Limb (tissue), 2 donors: ENCODE measurements around the gene ZNF747.
A peak's percentile ranks its signal among the peaks of the same experiment; 100 is the strongest.
"Not testable (repeated sequence)": the region's sequence is repeated elsewhere in the genome, so short reads cannot be mapped to it uniquely, and the experiment has no call there.

Source experiments
- DNase-seq, 2 donors: peaks; one replicate each; pipeline ENCODE4 v3.0.0-alpha.2; 2016; ENCODE audit errors: extremely low spot score in 2 of 2

Gene ZNF747

DNA sequence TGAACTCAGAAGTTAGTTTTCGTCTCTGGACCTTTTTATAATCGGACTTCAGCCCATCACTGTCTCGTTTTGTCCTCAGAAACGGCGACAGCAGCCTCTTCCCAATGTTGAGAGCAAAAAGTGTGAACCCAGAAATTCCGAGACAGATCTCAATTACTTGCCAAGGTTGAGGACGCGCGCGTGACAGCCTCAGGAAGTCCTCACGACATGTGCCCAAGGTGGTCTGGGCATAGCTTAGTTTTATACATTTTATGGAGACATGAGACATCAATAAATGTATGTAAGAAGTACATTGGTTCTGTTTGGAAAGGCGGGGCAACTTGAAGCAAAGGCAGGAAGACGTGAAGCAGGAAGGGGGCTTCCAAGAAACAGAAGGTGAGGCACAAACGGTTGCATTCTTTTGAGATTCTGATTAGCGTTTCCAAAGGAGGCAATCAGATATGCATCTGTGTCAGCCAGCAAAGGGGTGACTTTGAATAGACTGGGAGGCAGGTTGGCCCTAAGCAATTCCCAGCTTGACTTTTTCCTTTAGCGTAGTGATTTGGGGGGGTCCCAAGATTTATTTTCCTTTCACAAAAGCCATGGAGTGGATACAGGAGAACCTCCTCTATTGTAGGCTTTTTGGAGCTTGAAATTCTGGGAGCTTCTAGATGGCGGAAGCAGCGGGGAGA, 583 bp upstream of the ZNF747 start:
- no peak for DNase-seq

DNA sequence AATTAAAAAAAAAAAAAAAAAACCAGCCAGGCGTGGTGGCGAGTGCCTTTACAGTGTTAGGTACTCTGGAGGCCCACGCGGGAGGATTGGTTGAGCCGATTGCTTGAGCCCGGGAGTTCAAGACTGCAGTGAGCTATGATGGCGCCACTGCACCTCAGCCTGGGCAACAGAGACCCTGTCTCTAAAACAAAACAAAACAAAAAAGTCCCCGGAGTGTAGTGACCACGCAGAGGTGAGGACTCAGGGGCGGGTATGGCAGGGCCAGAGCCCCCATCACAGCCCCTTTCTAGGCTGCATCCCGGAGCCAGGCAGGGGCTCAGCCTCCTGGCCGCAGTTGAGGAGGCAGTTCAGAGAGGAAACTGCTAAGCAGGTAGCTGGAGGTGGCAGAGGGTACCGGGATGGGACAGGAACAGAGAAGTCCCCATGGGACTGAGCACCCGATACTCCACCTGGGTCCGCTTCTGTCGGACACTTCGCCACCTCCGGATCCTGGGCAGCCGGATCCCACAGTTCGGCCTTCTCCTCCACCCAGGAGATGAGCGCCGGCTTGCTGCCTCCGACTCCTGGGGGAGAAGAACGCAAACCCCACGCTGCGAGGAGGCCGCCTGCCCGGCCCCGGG, 800 bp downstream of the ZNF747 start:
- DNase-seq: no peak

DNA sequence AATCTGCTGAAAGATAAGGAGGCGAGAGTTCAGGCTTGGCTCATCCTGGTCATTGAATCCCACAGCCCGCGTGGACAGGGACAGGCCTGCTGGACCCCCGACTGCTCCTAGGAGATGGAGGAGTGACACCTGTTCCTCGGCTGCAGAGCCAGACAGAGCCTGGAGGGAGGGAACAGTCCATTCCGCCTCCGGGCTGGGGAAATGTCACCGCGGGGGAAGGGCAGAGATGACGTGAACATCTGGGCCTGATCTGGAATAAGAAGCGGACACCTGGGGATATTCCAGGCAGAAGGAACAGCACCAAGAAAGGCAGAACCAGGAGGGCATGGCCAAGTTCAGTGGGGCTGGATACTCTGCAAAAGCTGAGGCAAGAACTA, 1.5 kb downstream of the ZNF747 start:
- no peak for DNase-seq

DNA sequence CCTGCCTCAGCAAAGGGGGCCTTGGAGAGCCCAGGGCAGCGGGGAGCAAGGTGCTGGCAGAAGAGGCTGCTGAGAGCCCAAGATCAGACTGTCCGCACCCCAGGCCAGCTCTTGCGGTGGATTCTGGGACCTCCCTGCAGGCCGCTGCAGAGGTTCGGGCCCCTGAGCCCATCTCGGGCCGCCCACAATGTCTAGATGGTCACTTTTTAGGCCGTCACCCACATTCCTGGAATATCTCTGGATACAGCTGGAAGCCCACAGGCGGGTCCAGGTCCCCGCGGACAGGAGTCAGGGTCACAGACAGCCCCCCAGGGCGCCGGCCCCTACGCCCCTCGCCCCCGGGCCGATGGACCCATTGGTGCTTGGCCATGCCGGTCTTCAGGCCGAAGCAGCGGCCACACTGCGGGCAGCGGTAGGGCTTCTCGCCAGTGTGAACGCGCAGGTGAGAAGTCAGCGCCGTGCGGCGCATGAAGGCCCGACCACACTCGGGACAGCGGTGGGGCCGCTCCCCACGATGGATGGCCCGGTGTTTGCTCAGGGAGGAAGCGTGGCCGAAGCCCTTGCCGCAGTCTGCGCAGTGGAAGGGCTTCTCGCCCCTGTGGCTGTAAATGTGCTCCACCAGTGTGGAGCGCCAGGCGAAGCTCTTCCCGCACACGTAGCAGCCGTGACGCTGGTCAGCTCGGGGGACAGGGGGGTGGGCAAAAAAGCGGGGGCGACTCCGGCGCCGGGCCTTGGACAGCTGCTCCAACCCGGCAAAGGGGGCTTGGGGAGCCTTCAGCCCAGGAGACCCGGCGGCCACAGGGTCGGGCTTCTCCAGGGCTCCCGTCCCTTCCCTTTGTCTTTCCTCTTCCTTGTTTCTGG, 2.1 kb downstream of the ZNF747 start:
- no peak for DNase-seq

DNA sequence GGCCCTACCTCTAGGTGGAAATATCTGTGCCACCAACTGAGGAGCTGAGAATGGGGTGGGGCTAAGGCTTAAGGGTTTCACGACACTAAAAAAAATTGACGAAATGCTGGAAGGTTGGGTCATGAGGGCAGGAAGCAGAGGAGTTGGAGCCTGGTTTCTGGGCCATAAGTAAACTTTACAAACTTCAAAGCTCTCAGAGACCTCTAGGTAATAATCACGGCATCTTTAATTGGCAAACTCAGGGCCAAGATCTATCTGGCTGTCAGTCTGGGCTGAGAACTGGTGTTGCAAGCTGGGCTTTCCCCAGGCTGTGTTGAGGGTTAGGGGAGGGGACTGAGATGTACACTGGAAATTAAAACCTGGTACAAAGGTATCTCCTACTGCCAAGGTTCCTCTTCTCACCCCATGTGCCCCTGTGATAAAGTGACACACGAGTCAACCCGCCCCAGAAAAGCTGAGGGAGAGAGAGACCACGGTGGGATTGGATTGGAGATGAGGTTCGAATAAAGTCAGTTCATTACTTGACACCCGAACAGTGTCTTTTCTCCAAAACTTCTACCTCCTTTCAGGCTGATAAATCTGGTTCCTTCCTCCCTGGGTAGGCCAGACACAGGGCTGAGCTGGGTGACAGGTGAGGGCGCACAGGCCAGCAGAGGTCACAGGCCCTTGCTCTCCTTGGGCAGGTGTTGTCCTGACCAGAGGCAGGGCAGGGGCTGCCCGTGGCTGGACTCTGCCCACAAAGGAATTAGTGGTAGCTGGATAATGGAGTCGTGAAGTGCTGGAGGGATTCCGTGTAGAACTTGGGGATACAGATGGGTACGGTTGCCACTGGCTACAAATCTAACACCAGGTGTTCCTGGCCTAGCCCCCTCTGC, 4.3 kb downstream of the ZNF747 start:
- no peak for DNase-seq

DNA sequence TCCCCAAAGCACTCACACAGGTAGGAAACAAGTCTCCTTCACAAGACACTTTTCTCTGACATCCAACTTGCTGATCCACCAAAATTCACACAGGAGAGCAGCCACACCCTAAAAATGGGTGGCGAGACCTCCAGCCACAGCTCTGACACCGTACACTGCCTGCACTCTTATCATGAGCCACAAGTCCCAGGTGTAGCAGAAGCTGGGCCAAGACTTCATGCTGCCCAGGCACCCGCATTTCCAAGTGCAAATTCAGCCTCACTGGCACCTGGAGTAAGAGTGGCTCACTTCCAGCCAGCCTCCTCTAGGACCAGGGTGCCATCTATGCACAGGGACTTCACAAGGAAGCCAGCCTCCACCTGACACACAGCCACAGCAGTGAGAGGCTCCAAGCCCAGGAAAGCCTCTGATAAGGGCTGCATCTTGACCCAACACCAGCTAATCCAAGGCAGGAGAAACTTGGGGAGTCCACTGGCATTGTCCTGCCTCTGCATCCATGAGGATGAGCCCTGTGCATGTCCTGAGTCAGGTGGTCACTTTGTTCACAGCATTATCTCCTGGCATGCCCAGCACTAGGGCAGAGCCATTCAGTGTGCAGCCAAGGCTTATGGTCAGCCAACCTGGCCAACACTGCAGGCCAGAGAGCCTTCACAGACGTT, 5.7 kb downstream of the ZNF747 start:
- no peak for DNase-seq

DNA sequence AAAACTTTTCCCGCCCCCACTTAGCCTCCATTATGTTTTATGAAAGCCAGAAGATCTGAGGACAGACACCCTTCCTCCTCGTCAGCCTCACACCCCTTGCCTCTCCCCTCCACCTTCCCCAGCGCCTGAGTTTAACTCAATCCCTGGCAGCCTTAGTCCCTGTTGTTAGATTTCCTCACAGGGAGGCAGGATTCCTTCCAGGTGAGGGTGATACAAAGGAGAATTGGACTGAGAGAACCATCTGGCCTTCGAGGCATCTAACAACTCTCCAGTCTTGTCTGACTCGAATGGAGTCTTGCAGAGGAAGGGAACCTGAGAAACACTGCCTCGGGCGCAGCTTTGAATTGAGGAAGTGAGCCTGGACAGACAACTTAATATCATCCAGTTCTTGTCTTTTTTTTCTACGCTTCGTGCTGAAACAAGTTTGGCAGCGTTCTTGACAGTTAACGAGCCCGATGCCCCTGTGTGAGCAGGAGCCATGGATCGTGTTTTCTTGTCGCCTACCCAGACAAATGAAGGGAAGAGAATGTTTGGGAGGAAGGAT, 7.0 kb downstream of the ZNF747 start:
- peak in 1 of 2 donors; percentile 38 for DNase-seq

DNA sequence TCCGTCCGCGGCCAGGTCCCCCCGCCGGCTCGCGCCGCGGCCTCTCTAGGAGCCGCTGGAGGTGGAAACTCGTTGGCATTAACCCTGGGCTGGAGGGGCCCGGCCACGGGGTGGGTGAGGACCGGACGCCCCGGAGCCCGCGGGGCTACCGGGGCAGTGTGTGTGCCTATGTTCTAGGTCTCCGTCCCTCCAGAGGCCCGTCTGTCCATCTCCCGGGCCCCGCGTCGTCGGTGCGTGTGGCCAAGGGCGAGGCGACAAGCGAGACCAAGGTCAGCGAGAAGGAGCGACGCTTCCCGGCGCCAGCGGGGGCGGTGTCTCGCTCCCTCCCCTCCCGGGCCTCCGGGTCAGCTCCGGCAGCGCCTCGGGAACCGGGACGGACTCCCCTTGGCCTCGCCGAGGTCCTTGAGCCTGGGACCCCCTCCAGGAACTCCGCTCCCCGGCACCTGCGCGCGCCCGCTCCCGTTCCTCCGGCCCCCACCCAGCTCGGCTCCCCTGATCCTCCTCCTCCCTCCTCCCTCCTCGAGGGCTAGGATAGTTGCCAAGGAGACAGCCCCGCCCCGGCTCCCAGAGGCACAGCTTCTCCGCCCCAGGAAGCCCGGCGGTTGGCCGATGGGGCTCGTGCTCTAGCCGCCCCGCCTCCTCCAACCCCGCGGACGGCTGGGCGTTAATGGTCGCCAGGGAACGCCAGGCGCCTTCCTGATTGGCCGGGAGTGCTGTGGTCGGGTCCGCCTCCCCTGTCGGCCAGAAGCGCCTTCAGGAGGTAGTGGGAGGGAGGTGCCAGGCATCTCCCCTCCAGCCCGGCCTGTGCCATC, 7.6 kb downstream of the ZNF747 start:
- DNase-seq: peak; percentile 97 to 98

DNA sequence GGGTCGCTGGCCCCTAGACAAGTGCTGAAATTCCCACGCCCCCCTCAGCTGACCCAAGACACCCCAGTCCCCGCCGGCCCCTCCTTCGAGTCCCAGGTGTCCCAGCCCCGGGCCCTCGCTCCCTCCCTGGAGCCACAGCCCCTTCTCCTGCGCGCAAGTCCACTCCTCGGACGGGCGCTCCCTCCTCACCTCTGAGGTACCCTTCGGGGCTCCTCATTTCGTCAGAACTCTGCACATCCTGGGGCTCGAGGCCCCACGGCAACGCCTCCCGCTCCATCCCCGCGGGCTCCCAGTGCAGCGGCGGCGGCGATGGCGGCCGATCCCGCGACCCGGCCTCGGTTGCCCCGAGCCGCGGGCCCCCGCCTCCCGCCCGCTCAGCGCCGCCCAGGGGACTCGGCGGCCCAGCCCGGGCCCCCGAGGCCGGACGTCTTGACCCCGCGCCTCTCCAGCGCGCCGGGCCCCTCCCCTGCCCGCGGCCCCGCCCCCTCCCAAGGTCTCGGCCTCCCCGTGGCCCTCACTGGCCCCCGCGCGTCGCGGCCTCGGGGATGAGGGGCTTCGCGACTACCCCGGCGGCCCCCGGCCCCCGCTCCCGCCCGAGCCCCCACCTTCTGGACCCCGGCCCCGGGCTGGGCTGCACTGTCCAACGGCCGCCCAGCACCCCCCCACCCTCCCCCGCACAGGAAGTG, 8.4 kb downstream of the ZNF747 start, which contains the start of gene ZNF768:
TSS of gene ZNF768 (minus strand) at position 430 of the 686 bp plus-strand sequence. CDS start at position 277, 153 bp downstream.
- DNase-seq: no peak

DNA sequence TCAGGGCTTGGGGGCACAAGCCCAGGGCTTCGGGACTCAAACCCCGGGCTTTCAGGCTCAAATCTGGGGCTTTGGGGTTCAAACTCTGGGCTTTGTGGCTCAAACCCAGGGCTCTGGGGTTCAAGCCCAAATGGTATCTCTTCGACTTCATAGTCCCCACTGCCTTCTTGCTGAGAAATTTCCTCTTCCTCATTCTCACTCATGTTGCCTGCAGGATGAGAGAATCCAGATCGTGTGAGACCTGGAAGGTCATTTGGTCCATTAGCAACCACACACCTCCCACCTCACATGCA, 8.9 kb downstream of the ZNF747 start:
- DNase-seq: no peak

DNA sequence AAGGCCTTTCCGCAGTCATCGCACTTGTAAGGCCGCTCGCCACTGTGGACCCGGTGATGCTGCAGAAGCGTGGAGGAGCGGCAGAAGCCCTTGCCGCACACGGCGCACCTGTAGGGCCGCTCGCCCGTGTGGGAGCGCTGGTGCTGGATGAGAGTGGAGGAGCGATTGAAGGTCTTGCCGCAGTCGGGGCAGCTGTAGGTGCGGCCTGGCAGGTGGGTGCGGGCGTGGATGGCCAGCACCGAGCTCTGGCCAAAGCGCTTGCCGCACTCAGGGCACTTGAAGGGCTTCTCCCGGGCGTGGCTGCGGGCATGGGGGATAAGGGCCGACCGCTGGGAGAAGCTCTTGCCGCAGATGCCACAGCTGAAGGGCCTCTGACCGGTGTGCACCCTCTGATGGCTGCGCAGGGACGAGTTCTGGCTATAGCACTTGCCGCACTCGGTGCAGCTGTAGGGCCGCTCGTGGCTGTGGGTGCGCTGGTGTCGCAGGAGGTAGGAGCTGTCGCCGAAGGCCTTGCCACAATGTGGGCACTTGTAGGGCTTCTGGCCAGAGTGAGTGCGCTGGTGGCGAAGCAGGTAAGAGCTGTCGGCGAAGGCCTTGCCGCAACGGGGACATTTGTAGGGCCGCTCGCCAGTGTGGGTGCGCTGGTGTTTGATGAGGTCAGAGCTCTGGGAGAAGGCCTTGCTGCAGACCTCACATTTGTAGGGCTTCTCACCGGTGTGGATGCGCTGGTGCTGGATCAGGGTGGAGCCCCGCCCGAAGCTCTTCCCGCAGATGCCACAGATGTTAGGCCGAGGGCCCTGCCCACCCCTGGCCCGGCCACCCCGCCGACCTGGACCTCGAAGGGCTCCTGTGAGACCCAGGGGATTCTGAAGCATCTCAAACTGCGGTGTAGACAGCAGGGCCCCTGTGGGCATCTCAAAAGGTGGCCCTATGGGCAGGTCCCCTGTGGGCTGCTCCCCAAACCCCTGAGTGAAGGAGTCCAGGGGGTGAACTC, 9.8 kb downstream of the ZNF747 start:
- DNase-seq: no peak

DNA sequence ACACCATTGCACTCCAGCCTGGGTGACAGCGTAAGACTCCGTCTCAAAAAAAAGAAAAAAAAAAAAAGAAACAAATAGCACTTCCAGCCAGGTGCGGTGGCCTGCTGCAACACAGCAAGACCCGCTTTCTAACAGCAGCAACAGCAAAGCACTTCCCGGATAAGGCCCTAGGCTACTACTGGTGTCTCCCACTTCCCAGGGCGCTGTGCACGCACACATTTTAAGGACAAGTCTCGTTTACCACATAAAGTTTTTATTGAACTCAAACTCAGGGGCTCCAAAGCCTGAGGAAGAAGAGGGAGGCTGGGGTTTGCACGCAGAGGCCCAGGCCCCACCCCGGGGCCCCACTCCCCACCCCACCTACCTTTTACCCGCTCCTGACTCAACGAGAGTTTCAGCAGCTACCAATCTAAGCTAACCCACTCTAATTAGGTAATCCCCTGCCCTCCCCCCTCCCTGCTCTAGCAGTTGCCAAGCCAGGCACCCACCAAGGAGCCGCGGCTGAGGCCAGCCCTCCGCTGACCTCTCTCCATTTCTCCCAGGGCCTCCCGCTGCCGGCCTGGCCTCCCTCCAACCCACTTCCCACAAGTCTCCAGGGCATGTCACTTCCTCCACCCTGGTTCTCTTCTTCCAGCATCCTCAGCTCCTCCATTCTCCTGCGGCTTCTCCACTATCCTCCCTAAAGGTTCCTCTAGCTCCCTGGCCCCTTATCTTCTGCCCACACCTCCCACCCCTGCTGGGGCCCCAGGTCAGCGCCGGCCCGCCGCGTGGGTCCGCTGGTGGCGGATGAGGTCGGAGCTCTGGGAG, 10.7 kb downstream of the ZNF747 start:
- no peak for DNase-seq

DNA sequence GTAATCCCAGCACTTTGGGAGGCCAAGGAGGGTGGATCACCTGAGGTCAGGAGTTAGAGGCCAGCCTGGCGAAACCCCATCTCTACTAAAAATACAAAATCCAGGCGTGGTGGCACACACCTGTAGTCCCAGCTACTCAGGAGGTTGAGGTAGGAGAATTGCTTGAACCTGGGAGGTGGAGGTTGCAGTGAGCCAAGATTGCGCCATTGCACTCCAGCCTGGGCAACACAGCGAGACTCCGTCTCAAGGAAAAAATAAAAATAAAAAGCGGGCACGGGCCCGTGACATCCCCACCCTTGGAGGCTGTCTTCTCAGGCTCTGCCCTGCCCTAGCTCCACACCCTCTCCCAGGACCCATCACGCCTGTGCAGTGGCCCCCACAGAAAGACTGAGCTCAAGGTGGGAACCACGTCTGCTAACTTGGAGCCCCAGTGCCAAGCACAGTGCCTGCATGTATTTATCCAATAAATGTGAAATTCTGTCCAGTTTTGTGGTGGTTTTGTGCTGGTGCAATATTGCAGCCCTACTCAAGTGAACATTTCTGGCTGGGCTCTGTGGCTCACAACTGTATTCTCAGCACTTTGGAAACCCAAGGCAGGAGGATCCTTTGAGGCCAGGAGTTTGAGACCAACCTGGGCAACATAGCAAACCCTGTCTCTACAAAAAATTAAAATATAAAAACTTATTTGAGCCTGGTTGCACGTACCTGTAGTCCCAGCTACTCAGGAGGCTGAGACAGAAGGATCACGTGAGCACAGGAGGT, 11.8 kb downstream of the ZNF747 start:
- DNase-seq: not testable (repeated sequence)

DNA sequence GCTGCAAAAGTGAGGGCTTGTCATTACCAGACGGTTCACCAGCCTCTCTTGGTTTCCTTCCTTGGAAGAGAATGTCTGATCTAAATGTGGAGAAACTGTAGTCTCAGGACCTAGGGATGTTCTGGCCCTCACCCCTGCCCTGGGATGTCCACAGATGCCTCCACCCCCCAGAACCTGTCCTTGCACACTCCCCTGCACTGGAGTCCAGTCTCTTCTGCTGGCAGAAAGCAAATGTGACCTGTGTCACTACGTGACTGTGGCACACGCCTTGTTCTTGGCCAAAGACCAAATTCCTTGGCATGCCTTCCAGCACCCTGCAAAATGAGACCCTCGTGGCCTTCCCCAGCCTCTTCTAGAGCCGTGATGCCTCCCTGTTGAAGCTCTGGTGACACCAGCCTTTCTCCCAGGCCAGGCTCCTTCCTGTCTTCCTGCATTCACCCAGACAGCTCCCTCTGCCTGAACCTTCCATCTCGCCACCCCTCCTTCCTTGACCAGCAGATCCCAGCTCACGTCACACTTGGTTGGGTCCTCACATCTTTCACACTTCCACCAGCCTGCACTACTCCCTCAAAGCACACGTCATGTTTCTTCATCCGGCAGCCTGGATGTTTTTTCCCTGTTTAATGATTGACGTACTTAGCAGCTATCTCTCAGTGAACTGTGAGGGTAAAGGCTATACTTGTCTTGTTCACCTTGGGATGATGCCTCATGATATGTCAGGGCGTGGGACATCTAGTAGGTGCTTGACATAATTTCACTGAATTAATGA, 12.6 kb downstream of the ZNF747 start:
- no peak for DNase-seq

DNA sequence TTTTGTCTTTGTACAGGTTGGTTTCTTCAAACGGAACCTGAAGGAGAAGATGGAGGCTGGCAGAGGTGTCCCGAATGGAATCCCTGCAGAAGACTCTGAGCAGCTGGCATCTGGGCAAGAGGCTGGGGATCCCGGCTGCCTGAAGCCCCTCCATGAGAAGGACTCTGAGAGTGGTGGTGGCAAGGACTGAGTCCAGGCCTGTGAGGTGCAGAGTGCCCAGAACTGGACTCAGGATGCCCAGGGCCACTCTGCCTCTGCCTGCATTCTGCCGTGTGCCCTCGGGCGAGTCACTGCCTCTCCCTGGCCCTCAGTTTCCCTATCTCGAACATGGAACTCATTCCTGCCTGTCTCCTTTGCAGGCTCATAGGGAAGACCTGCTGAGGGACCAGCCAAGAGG, 13.2 kb downstream of the ZNF747 start:
- no peak for DNase-seq
